Left ventricle myocardium inferior (tissue), 1 donor: ENCODE results near the gene ZNF358. TPM values are rescaled to one million over a fixed set of nuclear protein-coding genes. Genes with fewer than 3 reads are reported as not detected.

Experiments used
- DNase-seq: peaks from one replicate; pipeline ENCODE4 v3.0.0-alpha.2; 2020
- H3K27ac ChIP-seq: fragments of 200-600 bp; replicated peaks from 2 replicates; pipeline ENCODE4 v1.8.0; 2021
- H3K27me3 ChIP-seq: fragments of 200-600 bp; 2 replicates; pipeline ENCODE4 v1.8.0; 2021; ENCODE audit warnings: low read depth
- H3K36me3 ChIP-seq: fragments of 200-600 bp; 2 replicates; pipeline ENCODE4 v1.8.0; 2021
- H3K4me1 ChIP-seq: fragments of 200-600 bp; 2 replicates; pipeline ENCODE4 v1.8.0; 2021
- H3K4me3 ChIP-seq: fragments of 200-600 bp; 2 replicates; pipeline ENCODE4 v1.8.0; 2021; ENCODE audit warnings: mild to moderate bottlenecking, moderate library complexity
- H3K9me3 ChIP-seq: fragments of 200-600 bp; replicated peaks from 2 replicates; pipeline ENCODE4 v1.8.0; 2021
- CTCF ChIP-seq: fragments of 200-600 bp; IDR thresholded peaks from 2 replicates; pipeline ENCODE4 v1.8.0; 2021; ENCODE audit warnings: antibody characterized with exemption, mild to moderate bottlenecking, borderline replicate concordance
- intact Hi-C: fragments of 100-400 bp; cut with micrococcal nuclease; formaldehyde crosslinking; loops from one replicate; pipeline ENCODE4 v1.11.0; 2022
- long read RNA-seq: library from polyadenylated mRNA; unstranded; transcript quantifications from one replicate; pipeline ENCODE4 v2.0.0, GENCODE V29; 2021
- total RNA-seq: library from RNA; stranded (reverse); fragmentation: NEBNext Ultra II Directional; extraction: Animal tissue kit (Norgen Biotek cat#: 25700); gene quantifications from one replicate; pipeline ENCODE4 v1.2.1, GENCODE V29; 2021
- donor health status: DM: no; HTN: yes; CAD: no; lungs with severe emphysema.

The ZNF358 gene
- 88.5 TPM for total RNA-seq
- long read RNA-seq, transcript ZNF358-202 (2 exons, 1,954 nt) = major isoform, 87 of 170 reads
- long read RNA-seq, partial matches to known transcripts = 79 of 170 reads
- long read RNA-seq, other reads (novel, unspliced or antisense) = 3 of 170 reads

- DNase-seq = peak; percentile 85
These were observed at the start of gene ZNF358 for GRCh38 chr19:7515645-7516151. TSS of gene ZNF358 (plus strand) at chr19:7516103. CDS start at chr19:7519243, 3,140 bp downstream.

GRCh38 chr19:7467009-7467989 is 48.6 kb upstream of the ZNF358 start:
- Histone ChIP-seq H3K9me3 (no peaks in the 10 kb centered on the region), H3K4me1 (no peaks in the 10 kb centered on the region)
- DNase-seq = no peak

More at GRCh38 chr19:7515645-7516151, at the start of gene ZNF358:
- H3K27ac ChIP-seq = peak within 1 kb of the TSS; percentile 94
- no peaks in the 10 kb centered on the region for H3K9me3 ChIP-seq
- intact Hi-C loops = no loop called here
- peaks cover 13% of the 10 kb centered on the region for H3K36me3 ChIP-seq
- peak within 1 kb of the TSS; percentile 90 for H3K4me3 ChIP-seq
- no peak for TF ChIP-seq CTCF
- no peaks in the 10 kb centered on the region for H3K27me3 ChIP-seq
- peaks cover 27% of the 10 kb centered on the region for H3K4me1 ChIP-seq

GRCh38 chr19:7468840-7469239 is 47.1 kb upstream of the ZNF358 start:
- intact Hi-C loops = no loop called here

More at GRCh38 chr19:7467009-7467989, 48.6 kb upstream of the ZNF358 start:
- H3K27ac ChIP-seq = no peak overlapping the region
- peaks cover 91% of the 10 kb centered on the region for H3K36me3 ChIP-seq
- TF ChIP-seq CTCF = no peak
- intact Hi-C loops = no loop called here
- H3K27me3 ChIP-seq = no peaks in the 10 kb centered on the region
- no peak overlapping the region for H3K4me3 ChIP-seq

GRCh38 chr19:7469669-7470285 is 46.1 kb upstream of the ZNF358 start:
- DNase-seq = no peak
- intact Hi-C loops = no loop called here
- TF ChIP-seq CTCF = no peak
- Histone ChIP-seq H3K9me3 (no peaks in the 10 kb centered on the region), H3K4me1 (no peaks in the 10 kb centered on the region), H3K4me3 (no peak overlapping the region), H3K27ac (no peak overlapping the region), H3K36me3 (peaks cover 70% of the 10 kb centered on the region), H3K27me3 (no peaks in the 10 kb centered on the region)

More at GRCh38 chr19:7468840-7469239, 47.1 kb upstream of the ZNF358 start:
- Histone ChIP-seq H3K27me3 (no peaks in the 10 kb centered on the region), H3K36me3 (peaks cover 79% of the 10 kb centered on the region), H3K9me3 (no peaks in the 10 kb centered on the region), H3K27ac (no peak overlapping the region), H3K4me1 (no peaks in the 10 kb centered on the region), H3K4me3 (no peak overlapping the region)
- DNase-seq = no peak
- no peak for TF ChIP-seq CTCF

- Histone ChIP-seq H3K27ac (no peak overlapping the region), H3K36me3 (peaks cover 62% of the 10 kb centered on the region), H3K9me3 (no peaks in the 10 kb centered on the region), H3K4me3 (no peak overlapping the region), H3K27me3 (no peaks in the 10 kb centered on the region), H3K4me1 (no peaks in the 10 kb centered on the region)
- DNase-seq = no peak
- intact Hi-C loops = no loop called here
- TF ChIP-seq CTCF = no peak
These were observed 45.2 kb upstream of the ZNF358 start for GRCh38 chr19:7470540-7471305.
